ENCODE results near the gene DMP1. TPM values are rescaled to one million over a fixed set of nuclear protein-coding genes. Genes with fewer than 3 reads are reported as not detected.

DMP1 gene
- total RNA-seq, 2 donors from 2014 or later: 0.21 TPM; not detected in 1

- Histone ChIP-seq H3K4me3 (no peak overlapping the region), H3K9me3 (peaks cover 2% of the 10 kb centered on the region), H3K36me3 (no peaks in the 10 kb centered on the region), H3K27me3 (replicated peaks; ENCODE audit: insufficient read depth) (no peaks in the 10 kb centered on the region), H3K4me1 (ENCODE audit: control insufficient read depth in 1 of 2, low read depth in 2 of 2) (no peaks in the 10 kb centered on the region), H3K27ac (no peak overlapping the region)
- DNase-seq (ENCODE audit: low spot score): no peak
- TF ChIP-seq, protein P1, sequence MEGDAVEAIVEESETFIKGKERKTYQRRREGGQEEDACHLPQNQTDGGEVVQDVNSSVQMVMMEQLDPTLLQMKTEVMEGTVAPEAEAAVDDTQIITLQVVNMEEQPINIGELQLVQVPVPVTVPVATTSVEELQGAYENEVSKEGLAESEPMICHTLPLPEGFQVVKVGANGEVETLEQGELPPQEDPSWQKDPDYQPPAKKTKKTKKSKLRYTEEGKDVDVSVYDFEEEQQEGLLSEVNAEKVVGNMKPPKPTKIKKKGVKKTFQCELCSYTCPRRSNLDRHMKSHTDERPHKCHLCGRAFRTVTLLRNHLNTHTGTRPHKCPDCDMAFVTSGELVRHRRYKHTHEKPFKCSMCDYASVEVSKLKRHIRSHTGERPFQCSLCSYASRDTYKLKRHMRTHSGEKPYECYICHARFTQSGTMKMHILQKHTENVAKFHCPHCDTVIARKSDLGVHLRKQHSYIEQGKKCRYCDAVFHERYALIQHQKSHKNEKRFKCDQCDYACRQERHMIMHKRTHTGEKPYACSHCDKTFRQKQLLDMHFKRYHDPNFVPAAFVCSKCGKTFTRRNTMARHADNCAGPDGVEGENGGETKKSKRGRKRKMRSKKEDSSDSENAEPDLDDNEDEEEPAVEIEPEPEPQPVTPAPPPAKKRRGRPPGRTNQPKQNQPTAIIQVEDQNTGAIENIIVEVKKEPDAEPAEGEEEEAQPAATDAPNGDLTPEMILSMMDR (IDR thresholded peaks at IDR 0.05): no peak
- ATAC-seq (ENCODE audit: insufficient number of reproducible peaks, low FRiP score, low read depth): no peak
These were observed 47.2 kb downstream of the DMP1 start for GRCh38 chr4:87697272-87697671.

GRCh38 chr4:87697945-87698344, 47.9 kb downstream of the DMP1 start:
- DNase-seq (ENCODE audit: low spot score) (no peak), ATAC-seq (ENCODE audit: insufficient number of reproducible peaks, low FRiP score, low read depth) (no peak)
- H3K27me3 ChIP-seq (replicated peaks; ENCODE audit: insufficient read depth): no peaks in the 10 kb centered on the region
- TF ChIP-seq, protein P1 (IDR thresholded peaks at IDR 0.05): no peak
- no peak overlapping the region for H3K4me3 ChIP-seq
- H3K27ac ChIP-seq: no peak overlapping the region
- H3K9me3 ChIP-seq: no peaks in the 10 kb centered on the region
- no peaks in the 10 kb centered on the region for H3K4me1 ChIP-seq (ENCODE audit: control insufficient read depth in 1 of 2, low read depth in 2 of 2)
- no peaks in the 10 kb centered on the region for H3K36me3 ChIP-seq

DNA sequence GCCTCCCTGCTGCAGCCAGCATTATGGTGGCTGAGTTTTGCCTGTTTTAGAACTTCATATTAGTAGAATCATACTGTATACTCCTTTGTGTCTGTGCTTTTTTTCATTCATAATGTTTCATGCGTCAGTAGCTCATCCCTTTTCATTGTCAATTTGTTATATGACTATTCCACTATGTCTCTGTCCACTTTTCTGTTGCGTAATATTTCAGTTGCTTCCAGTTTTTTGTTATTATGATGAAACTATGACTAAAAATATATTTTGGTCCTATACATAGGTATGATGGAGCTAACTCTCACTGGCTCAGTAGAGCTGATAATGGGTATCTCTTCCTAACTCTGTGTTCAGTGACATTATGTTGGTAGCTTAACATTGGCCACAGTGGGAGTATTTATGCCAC, 48.3 kb downstream of the DMP1 start:
- no peak overlapping the region for H3K4me3 ChIP-seq
- TF ChIP-seq, protein P1 (IDR thresholded peaks at IDR 0.05): no peak
- no peaks in the 10 kb centered on the region for H3K36me3 ChIP-seq
- no peak for DNase-seq (ENCODE audit: low spot score)
- H3K27me3 ChIP-seq (replicated peaks; ENCODE audit: insufficient read depth): no peaks in the 10 kb centered on the region
- no peaks in the 10 kb centered on the region for H3K4me1 ChIP-seq (ENCODE audit: control insufficient read depth in 1 of 2, low read depth in 2 of 2)
- H3K9me3 ChIP-seq: no peaks in the 10 kb centered on the region
- ATAC-seq (ENCODE audit: insufficient number of reproducible peaks, low FRiP score, low read depth): no peak
- no peak overlapping the region for H3K27ac ChIP-seq

DNA sequence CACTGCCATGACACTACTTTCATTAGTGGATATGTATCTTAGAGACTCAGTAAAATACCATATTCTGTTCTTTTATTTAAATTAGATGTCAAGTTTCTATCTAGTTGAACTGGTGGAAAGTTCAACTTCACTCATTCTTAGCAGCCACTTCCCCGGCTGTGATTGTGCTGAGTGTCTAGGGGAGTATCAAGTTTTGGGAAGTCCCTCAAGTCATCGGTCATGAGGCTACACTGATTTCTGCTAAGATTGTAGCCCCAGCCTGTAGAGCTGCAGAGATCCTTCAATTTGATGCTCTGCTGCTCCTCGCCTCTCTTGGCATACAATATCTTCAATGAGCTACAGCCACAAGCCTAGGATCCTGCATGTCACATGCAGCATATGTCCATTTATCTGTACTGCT, 53.9 kb downstream of the DMP1 start:
- DNase-seq (ENCODE audit: low spot score): no peak

GRCh38 chr4:87707279-87707918, 57.3 kb downstream of the DMP1 start:
- TF ChIP-seq, protein P1 (IDR thresholded peaks at IDR 0.05): no peak
- no peak for DNase-seq (ENCODE audit: low spot score)
- no peak for ATAC-seq (ENCODE audit: insufficient number of reproducible peaks, low FRiP score, low read depth)

More for the DNA sequence above, 53.9 kb downstream of the DMP1 start:
- TF ChIP-seq, protein P1 (IDR thresholded peaks at IDR 0.05): no peak
- ATAC-seq (ENCODE audit: insufficient number of reproducible peaks, low FRiP score, low read depth): no peak
- H3K27ac ChIP-seq: no peak overlapping the region
- H3K27me3 ChIP-seq (replicated peaks; ENCODE audit: insufficient read depth): no peaks in the 10 kb centered on the region
- no peaks in the 10 kb centered on the region for H3K9me3 ChIP-seq
- H3K36me3 ChIP-seq: no peaks in the 10 kb centered on the region
- no peaks in the 10 kb centered on the region for H3K4me1 ChIP-seq (ENCODE audit: control insufficient read depth in 1 of 2, low read depth in 2 of 2)
- no peak overlapping the region for H3K4me3 ChIP-seq

More at GRCh38 chr4:87707279-87707918, 57.3 kb downstream of the DMP1 start:
- H3K9me3 ChIP-seq: no peaks in the 10 kb centered on the region
- H3K27ac ChIP-seq: no peak overlapping the region
- no peaks in the 10 kb centered on the region for H3K36me3 ChIP-seq
- no peaks in the 10 kb centered on the region for H3K4me1 ChIP-seq (ENCODE audit: control insufficient read depth in 1 of 2, low read depth in 2 of 2)
- H3K27me3 ChIP-seq (replicated peaks; ENCODE audit: insufficient read depth): no peaks in the 10 kb centered on the region
- no peak overlapping the region for H3K4me3 ChIP-seq

Other genes starting within 250 kb of the DMP1 start
- gene NUDT9, start 227.7 kb upstream of the DMP1 start, total RNA-seq: 10 to 100 TPM; 15.5 to 17.2 TPM
- 1,000 to 10,000 TPM; 1,225 to 2,315 TPM for gene SPARCL1, start 120.9 kb upstream of the DMP1 start, total RNA-seq
- not detected for gene DSPP, start 41.8 kb upstream of the DMP1 start, total RNA-seq
- not detected for gene IBSP, start 149.3 kb downstream of the DMP1 start, total RNA-seq
- not detected for gene MEPE, start 182.7 kb downstream of the DMP1 start, total RNA-seq